Stimulated activated CD4-positive, alpha-beta T cell treated with anti-CD3 and anti-CD28 coated beads, TNF-alpha, amount 100 ng/mL, for 4 hours (primary cell): Measurements from ENCODE around the gene LTK.

Experiments used
- DNase-seq, 3 experiments: peaks; one replicate each; pipeline ENCODE4 v3.0.0-alpha.2; 2020; ENCODE audit warnings: low read depth in 3 of 3

LTK gene

GRCh38 chr15:41513506-41514227 is at the start of gene LTK:
LTK (minus strand) TSS chr15:41513827; CDS start chr15:41513709, 118 bp downstream.
- DNase-seq = no peak

GRCh38 chr15:41562784-41563198 is 49.2 kb upstream of the LTK start:
- DNase-seq = no peak

GRCh38 chr15:41562244-41562643 is 48.6 kb upstream of the LTK start:
- no peak for DNase-seq

- DNase-seq = no peak
These were observed 48.1 kb upstream of the LTK start for GRCh38 chr15:41561777-41562145.

GRCh38 chr15:41561104-41561776 is 47.6 kb upstream of the LTK start:
- DNase-seq = no peak

- DNase-seq = no peak
These were observed 46.9 kb upstream of the LTK start for GRCh38 chr15:41560572-41560874.

- DNase-seq = no peak
These were observed 45.7 kb upstream of the LTK start for GRCh38 chr15:41559239-41559782.

GRCh38 chr15:41558400-41559238 is 45.0 kb upstream of the LTK start, which contains the start of gene TYRO3:
TYRO3 (plus strand) TSS chr15:41559212; CDS start chr15:41559258, 46 bp downstream.
- peak; percentile 60 to 65 (median 62) for DNase-seq

GRCh38 chr15:41557673-41558399 is 44.2 kb upstream of the LTK start:
- peak; percentile 44 to 56 (median 55) for DNase-seq

GRCh38 chr15:41556677-41557076 is 43.0 kb upstream of the LTK start:
- no peak for DNase-seq

GRCh38 chr15:41554915-41555314 is 41.3 kb upstream of the LTK start:
- no peak for DNase-seq

- no peak for DNase-seq
These were observed 40.7 kb upstream of the LTK start for GRCh38 chr15:41554343-41554742.

GRCh38 chr15:41553731-41554130 is 40.1 kb upstream of the LTK start:
- DNase-seq = no peak

GRCh38 chr15:41550066-41550775 is 36.6 kb upstream of the LTK start:
- DNase-seq = no peak

GRCh38 chr15:41546851-41547786 is 33.5 kb upstream of the LTK start:
- no peak for DNase-seq

- DNase-seq = no peak
These were observed 31.6 kb upstream of the LTK start for GRCh38 chr15:41545218-41545617.

- DNase-seq = no peak
These were observed 31.0 kb upstream of the LTK start for GRCh38 chr15:41544650-41545015.

GRCh38 chr15:41543521-41543870 is 29.9 kb upstream of the LTK start:
- DNase-seq = no peak

- DNase-seq = no peak
These were observed 23.2 kb upstream of the LTK start for GRCh38 chr15:41536866-41537265.

- no peak for DNase-seq
These were observed 21.9 kb upstream of the LTK start for GRCh38 chr15:41535544-41535943.
